Upper lobe of left lung (tissue), 6 donors: Measurements from ENCODE around the gene RASAL1. TPM values are rescaled to one million over a fixed set of nuclear protein-coding genes. Genes with fewer than 3 reads are reported as not detected.
"Not testable (repeated sequence)": the region's sequence is repeated elsewhere in the genome, so short reads cannot be mapped to it uniquely, and the experiment has no call there.

Source experiments
- ATAC-seq, 2 donors: fragments of 200-7000 bp; cut with Tn5 transposase; one replicate each; pipeline ENCODE4 v1.9.1; 2022; ENCODE audit warnings: mild to moderate bottlenecking in 2 of 2, moderate library complexity in 2 of 2; ENCODE audit not compliant: low FRiP score in 2 of 2
- DNase-seq, 2 donors: peaks; one replicate each; pipeline ENCODE4 v3.0.0-alpha.2; 2019 to 2020
- H3K27ac ChIP-seq, 4 donors: fragments of 200-600 bp; sonication (generic); one replicate each; pipeline ENCODE4 v1.5.1; 2016 to 2019
- H3K27me3 ChIP-seq, 4 donors: fragments of 200-600 bp; sonication (generic); one replicate each; pipeline ENCODE4 v1.5.1; 2017 to 2019
- H3K36me3 ChIP-seq, 4 donors: fragments of 200-600 bp; sonication (generic); one replicate each; pipeline ENCODE4 v1.5.1; 2016 to 2019
- H3K4me1 ChIP-seq, 4 donors: fragments of 200-600 bp; sonication (generic); one replicate each; pipeline ENCODE4 v1.5.1; 2018 to 2019
- H3K4me3 ChIP-seq, 4 donors: fragments of 200-600 bp; sonication (generic); one replicate each; pipeline ENCODE4 v1.5.1; 2017 to 2019; ENCODE audit warnings: mild to moderate bottlenecking in 2 of 4, moderate library complexity in 1 of 4
- H3K9me3 ChIP-seq, 4 donors: fragments of 200-600 bp; sonication (generic); one replicate each; pipeline ENCODE4 v1.5.1; 2018 to 2019
- CTCF ChIP-seq, 6 experiments: fragments of 450-650 bp in 4 of 6; fragments of 200-600 bp in 2 of 6; sonication (generic) in 2 of 6; IDR thresholded peaks; one replicate each; pipeline ENCODE4 v1.5.1; 2016 to 2019; ENCODE audit warnings: antibody characterized with exemption in 6 of 6
- EP300 ChIP-seq, 4 donors: sonication (generic); formaldehyde crosslinking; IDR thresholded peaks; one replicate each; pipeline ENCODE4 v1.5.1; 2017; ENCODE audit warnings: antibody characterized with exemption in 4 of 4, control low read depth in 2 of 4
- POLR2A ChIP-seq, 4 donors: fragments of 450-650 bp; IDR thresholded peaks; one replicate each; pipeline ENCODE4 v1.5.1; 2016 to 2017; ENCODE audit warnings: antibody characterized with exemption in 4 of 4, mild to moderate bottlenecking in 2 of 4
- POLR2AphosphoS5 ChIP-seq, 2 donors: sonication (generic); formaldehyde crosslinking; IDR thresholded peaks; one replicate each; pipeline ENCODE4 v1.5.1; 2017; ENCODE audit warnings: antibody characterized with exemption in 2 of 2
- WGBS, 2 donors: methylation state at CpG; one replicate each; pipeline ENCODE4 v1.1.5; 2017 to 2018; 5-methylcytosine and 5-hydroxymethylcytosine counted together
- total RNA-seq, 6 donors: library from RNA; depleted of rRNA in 4 of 6; stranded (reverse); fragments of >200 nt in 4 of 6; gene quantifications; one replicate each; pipeline versions ENCODE4 v1.1.0 to v1.2.1, GENCODE V29; 2016 to 2021
- donor health status: DM: no; HTN: no; CAD: no; lungs with moderate emphysema.
- donor health status: DM: no; HTN: yes; CAD: no; lungs with severe emphysema.

RASAL1 gene
- total RNA-seq, 6 donors from 2014 or later, result 0.27 to 4.2 (median 0.60) TPM; not detected in 3

GRCh38 chr12:113142886-113143332, 7.3 kb upstream of the RASAL1 start:
- no peak for DNase-seq
- H3K4me3 ChIP-seq, result no peak overlapping the region
- H3K27me3 ChIP-seq, result no peaks in the 10 kb centered on the region
- TF ChIP-seq CTCF (IDR thresholded peaks at IDR 0.05), result no peak
- TF ChIP-seq POLR2A (IDR thresholded peaks at IDR 0.05), result no peak
- TF ChIP-seq POLR2AphosphoS5 (IDR thresholded peaks at IDR 0.05), result no peak
- no peak for TF ChIP-seq EP300 (IDR thresholded peaks at IDR 0.05)
- peaks cover 0 to 3% (median 0%) of the 10 kb centered on the region in 4 donors for H3K9me3 ChIP-seq
- WGBS, 2 donors, result 60 to 65% methylated on average over 3 to 5 of the region's 5 CpGs
- no peaks in the 10 kb centered on the region for H3K4me1 ChIP-seq
- H3K27ac ChIP-seq, result peak overlapping the region in 1 of 4 donors; percentile 77
- peak in 1 of 2 donors; percentile 55 for ATAC-seq
- no peaks in the 10 kb centered on the region for H3K36me3 ChIP-seq

- Histone ChIP-seq H3K27me3 (no peaks in the 10 kb centered on the region), H3K9me3 (peaks cover 0 to 3% (median 0%) of the 10 kb centered on the region in 4 donors), H3K27ac (peak overlapping the region in 3 of 4 donors; percentile 55 to 77 (median 65)), H3K4me1 (no peaks in the 10 kb centered on the region), H3K4me3 (no peak overlapping the region), H3K36me3 (no peaks in the 10 kb centered on the region)
- TF ChIP-seq CTCF (IDR thresholded peaks at IDR 0.05) (no peak), POLR2A (IDR thresholded peaks at IDR 0.05) (no peak), EP300 (IDR thresholded peaks at IDR 0.05) (no peak), POLR2AphosphoS5 (IDR thresholded peaks at IDR 0.05) (no peak)
- 40 to 51% methylated on average over 17 of the region's 17 CpGs for WGBS, 2 donors
- ATAC-seq (peak; percentile 36 to 76), DNase-seq (peak in 1 of 2 donors; percentile 34)
These were observed 6.8 kb upstream of the RASAL1 start for GRCh38 chr12:113142173-113142885.

GRCh38 chr12:113141716-113142115, 6.2 kb upstream of the RASAL1 start:
- H3K9me3 ChIP-seq, H3K36me3 ChIP-seq, H3K27me3 ChIP-seq, DNase-seq, H3K4me1 ChIP-seq, H3K4me3 ChIP-seq, ATAC-seq: not testable (repeated sequence)
- WGBS, 2 donors, result 65 to 78% methylated on average over 3 of the region's 3 CpGs
- H3K27ac ChIP-seq, result peak overlapping the region in 2 of 4 donors; percentile 55 to 77

GRCh38 chr12:113140706-113141105, 5.1 kb upstream of the RASAL1 start:
- Histone ChIP-seq H3K36me3 (no peaks in the 10 kb centered on the region), H3K27ac (no peak overlapping the region), H3K9me3 (no peaks in the 10 kb centered on the region), H3K4me3 (no peak overlapping the region), H3K27me3 (peaks cover 0 to 3% (median 0%) of the 10 kb centered on the region in 4 donors), H3K4me1 (peaks cover 0 to 7% (median 6%) of the 10 kb centered on the region in 4 donors)
- no peak for TF ChIP-seq POLR2AphosphoS5 (IDR thresholded peaks at IDR 0.05)
- TF ChIP-seq CTCF (IDR thresholded peaks at IDR 0.05), result no peak
- TF ChIP-seq EP300 (IDR thresholded peaks at IDR 0.05), result no peak
- no peak for TF ChIP-seq POLR2A (IDR thresholded peaks at IDR 0.05)
- DNase-seq (no peak), ATAC-seq (no peak)
- WGBS, 2 donors, result 76 to 83% methylated on average over 7 of the region's 7 CpGs

- DNase-seq, result no peak
- TF ChIP-seq CTCF (IDR thresholded peaks at IDR 0.05) (no peak), POLR2A (IDR thresholded peaks at IDR 0.05) (no peak), EP300 (IDR thresholded peaks at IDR 0.05) (no peak), POLR2AphosphoS5 (IDR thresholded peaks at IDR 0.05) (no peak)
- WGBS, 2 donors, result 87 to 100% methylated on average over 2 to 3 of the region's 3 CpGs
- peaks cover 0 to 10% (median 0%) of the 10 kb centered on the region in 4 donors for H3K27me3 ChIP-seq
- no peak overlapping the region for H3K27ac ChIP-seq
- ATAC-seq, result no peak
- H3K36me3 ChIP-seq, result no peaks in the 10 kb centered on the region
- no peak overlapping the region for H3K4me3 ChIP-seq
- H3K9me3 ChIP-seq, result no peaks in the 10 kb centered on the region
- H3K4me1 ChIP-seq, result peaks cover 0 to 14% (median 11%) of the 10 kb centered on the region in 4 donors
These were observed 3.3 kb upstream of the RASAL1 start for GRCh38 chr12:113138826-113139225.
